Kidney (tissue), 14 donors: ENCODE data around the gene HOXA13. TPM values are rescaled to one million over a fixed set of nuclear protein-coding genes. Genes with fewer than 3 reads are reported as not detected.

Experiments used
- DNase-seq, 5 donors: peaks; one replicate each; pipeline ENCODE4 v3.0.0-alpha.2; 2013 to 2020
- FAIRE-seq: peaks from 2 replicates; lab custom pipeline; 2012; peaks lifted over from hg19 to GRCh38; lab: Jason Lieb, UNC
- H3K27ac ChIP-seq, 2 donors: one replicate each; pipeline ENCODE4 v1.7.0; 2013; ENCODE audit warnings: low read depth in 2 of 2, low read length in 2 of 2, inconsistent platforms in 1 of 2
- H3K27me3 ChIP-seq: one replicate; pipeline ENCODE4 v1.7.1; 2013; ENCODE audit warnings: low read length, inconsistent platforms; ENCODE audit not compliant: control insufficient read depth, insufficient read depth
- H3K36me3 ChIP-seq, 3 donors: one replicate each; pipeline versions ENCODE4 v1.7.0 to v1.7.1; 2013; ENCODE audit warnings: low read length in 3 of 3, control low read depth in 1 of 3, inconsistent platforms in 1 of 3; ENCODE audit not compliant: insufficient read depth in 3 of 3, control insufficient read depth in 2 of 3
- H3K4me1 ChIP-seq, 3 donors: one replicate each; pipeline versions ENCODE4 v1.7.0 to v1.7.1; 2013; ENCODE audit warnings: low read length in 3 of 3, inconsistent platforms in 1 of 3, low read depth in 1 of 3; ENCODE audit not compliant: control insufficient read depth in 2 of 3, insufficient read depth in 2 of 3
- H3K4me3 ChIP-seq, 3 donors: one replicate each; pipeline versions ENCODE4 v1.7.0 to v1.8.1; 2013; ENCODE audit warnings: low read length in 3 of 3, control low read depth in 1 of 3, inconsistent platforms in 1 of 3
- H3K9ac ChIP-seq, 3 donors: one replicate each; pipeline versions ENCODE4 v1.7.0 to v1.7.1; 2013; ENCODE audit warnings: low read length in 3 of 3, control low read depth in 1 of 3, inconsistent platforms in 1 of 3
- H3K9me3 ChIP-seq, 3 donors: one replicate each; pipeline versions ENCODE4 v1.7.0 to v1.7.1; 2013; ENCODE audit warnings: low read length in 3 of 3, control low read depth in 1 of 3, inconsistent platforms in 1 of 3; ENCODE audit not compliant: control insufficient read depth in 2 of 3, insufficient read depth in 1 of 3
- CTCF ChIP-seq: IDR thresholded peaks from 3 replicates; pipeline ENCODE4 v1.5.1; 2012; ENCODE audit warnings: mild to moderate bottlenecking, moderate library complexity, borderline replicate concordance; ENCODE audit not compliant: insufficient read depth; ENCODE audit errors: extremely low read depth
- intact Hi-C: fragments of 100-400 bp; cut with DNase I; formaldehyde crosslinking; loops from one replicate; pipeline ENCODE4 v1.11.1; 2022
- polyA plus RNA-seq: library from polyadenylated mRNA; stranded (reverse); fragments of 350-450 nt; fragmentation: Illumina TruSeq; extraction: RNeasy Lipid Tissue Mini Kit (QIAGEN cat#74804); gene quantifications from one replicate; pipeline ENCODE4 v1.2.3, GENCODE V29; 2014; ENCODE audit warnings: low read depth, low replicate concordance; ENCODE audit not compliant: insufficient read depth
- total RNA-seq: library from RNA; stranded (reverse); fragmentation: NEBNext Ultra II Directional; extraction: Animal tissue kit (Norgen Biotek cat#: 25700); gene quantifications from one replicate; pipeline ENCODE4 v1.2.1, GENCODE V29; 2021
- donor health status: control.
- donor health status: control.
- donor health status: control.
- donor health status: control.
- donor health status: control.
- donor health status: DM: yes; HTN: yes; CAD: no.
- donor health status: Normal renal cell carcinoma (clear cell type).

HOXA13 gene
- total and polyA plus RNA-seq, 2 donors from 2014 or later = 0.17 to 0.44 TPM

DNA sequence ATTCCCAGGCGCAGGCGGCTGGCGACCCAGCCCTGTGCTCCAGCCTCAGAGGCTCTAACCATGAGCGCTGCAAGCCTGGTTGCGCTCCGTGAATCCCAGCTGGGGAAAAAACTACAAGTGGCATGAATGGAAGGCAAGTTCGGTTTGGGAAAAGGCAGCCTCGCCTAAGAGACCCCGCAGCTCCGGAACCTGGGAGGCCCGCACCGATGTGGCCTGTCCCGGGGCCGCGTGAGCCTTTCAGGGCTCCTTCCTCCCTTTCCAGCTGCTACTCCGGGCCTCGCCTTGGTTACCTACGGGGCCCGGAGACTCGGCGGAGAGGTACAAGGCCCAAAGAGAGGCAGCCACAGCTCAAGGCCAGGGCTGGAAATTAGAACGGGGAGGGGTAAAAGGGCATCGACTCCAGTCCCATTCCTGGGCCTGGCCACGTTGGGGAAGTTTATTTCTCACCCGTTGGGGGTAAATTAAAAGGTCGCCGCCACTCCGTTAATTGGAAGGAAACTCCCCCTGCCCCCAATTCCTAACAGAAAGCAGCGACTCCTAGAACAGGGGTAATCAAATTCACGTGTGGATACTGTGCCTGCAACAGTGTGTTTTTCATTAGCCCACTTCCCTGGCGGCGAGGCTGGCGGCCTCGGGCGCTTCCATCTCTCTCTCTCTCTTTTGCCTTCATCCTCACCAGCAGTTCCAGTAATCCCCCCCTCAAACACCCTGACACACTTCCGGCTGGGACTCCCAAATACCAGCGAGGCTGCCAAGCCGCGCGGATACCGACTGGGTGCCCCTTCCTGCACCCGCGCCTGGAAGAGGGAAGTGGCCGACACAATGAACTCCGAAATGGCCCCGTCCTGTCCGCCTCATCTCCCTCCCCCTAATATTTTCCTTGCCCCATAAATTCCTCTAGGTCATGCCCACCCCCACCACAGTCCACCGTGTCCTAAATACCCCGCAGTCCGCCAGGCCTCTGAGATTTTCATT, 33.1 kb downstream of the HOXA13 start:
- Histone ChIP-seq H3K27me3 (no peaks in the 10 kb centered on the region), H3K4me3 (peak overlapping the region; percentile 60 to 86 (median 74)), H3K9me3 (no peaks in the 10 kb centered on the region), H3K4me1 (peaks cover 0 to 2% (median 0%) of the 10 kb centered on the region in 3 donors), H3K27ac (peak overlapping the region; percentile 94 to 96), H3K9ac (peak overlapping the region; percentile 57 to 95 (median 79)), H3K36me3 (peaks cover 0 to 9% (median 5%) of the 10 kb centered on the region in 3 donors)
- FAIRE-seq (no peak), DNase-seq (peak in 2 of 5 donors; percentile 85)
- TF ChIP-seq CTCF = no peak
- intact Hi-C loops = no loop called here

GRCh38 chr7:27165996-27166530, 33.8 kb downstream of the HOXA13 start:
- Histone ChIP-seq H3K9ac (peak overlapping the region; percentile 57 to 95 (median 72)), H3K9me3 (no peaks in the 10 kb centered on the region), H3K4me1 (peaks cover 0 to 2% (median 0%) of the 10 kb centered on the region in 3 donors), H3K27me3 (no peaks in the 10 kb centered on the region), H3K36me3 (peaks cover 0 to 9% (median 5%) of the 10 kb centered on the region in 3 donors), H3K27ac (peak overlapping the region; percentile 94 to 96), H3K4me3 (peak overlapping the region; percentile 86 to 97 (median 91))
- intact Hi-C loops = no loop called here
- no peak for TF ChIP-seq CTCF
- FAIRE-seq (no peak), DNase-seq (peak; percentile 79 to 97 (median 87))

- FAIRE-seq (no peak), DNase-seq (peak; percentile 94 to 98 (median 96))
- Histone ChIP-seq H3K9me3 (no peaks in the 10 kb centered on the region), H3K4me3 (peak within 1 kb of the TSS; percentile 86 to 97 (median 91)), H3K4me1 (peaks cover 0 to 4% (median 0%) of the 10 kb centered on the region in 3 donors), H3K36me3 (peaks cover 0 to 9% (median 5%) of the 10 kb centered on the region in 3 donors), H3K27me3 (no peaks in the 10 kb centered on the region), H3K27ac (peak within 1 kb of the TSS; percentile 94 to 96), H3K9ac (peak within 1 kb of the TSS; percentile 88 to 95 (median 94))
- TF ChIP-seq CTCF = no peak
- intact Hi-C loops = no loop called here
Observed at GRCh38 chr7:27165089-27165995, 34.5 kb downstream of the HOXA13 start, which contains the start of gene HOXA9. HOXA9 (minus strand) TSS chr7:27165537; CDS start chr7:27165457, 80 bp downstream.
